ENCODE results near the gene PSAPL1.
"Not testable (repeated sequence)": the region's sequence is repeated elsewhere in the genome, so short reads cannot be mapped to it uniquely, and the experiment has no call there.

Gene PSAPL1

DNA sequence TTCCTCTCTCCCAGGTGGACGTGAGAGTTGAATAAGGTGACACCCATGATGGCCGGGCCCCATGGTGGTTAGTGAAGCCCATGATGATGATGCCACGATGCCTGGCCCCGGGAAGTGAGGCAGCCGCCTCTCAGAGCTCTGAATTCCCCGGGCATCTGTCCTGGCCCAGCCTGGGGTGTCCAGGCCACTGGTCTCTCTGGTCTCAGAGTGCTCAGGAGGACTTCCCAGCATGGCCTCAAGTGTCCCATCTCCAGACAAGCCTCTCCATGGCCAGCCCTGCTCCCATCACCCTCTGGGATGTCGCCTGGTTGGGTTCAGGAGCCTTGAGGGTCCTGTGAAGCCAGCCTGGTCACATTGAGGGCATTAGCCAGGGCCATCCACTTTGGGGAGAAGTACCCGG is 24.7 kb upstream of the PSAPL1 start:
- no peak for DNase-seq (ENCODE audit: extremely low read depth, insufficient read length)
- no peaks in the 10 kb centered on the region for H3K36me3 ChIP-seq (ENCODE audit: control insufficient read depth, insufficient read depth, low read length)
- H3K4me3 ChIP-seq (replicated peaks; ENCODE audit: low read depth, low read length) = no peak overlapping the region
- H3K27me3 ChIP-seq (replicated peaks; ENCODE audit: control insufficient read depth, insufficient read depth, low read length) = no peaks in the 10 kb centered on the region; the same call in 1 of the 2 replicates
- TF ChIP-seq, protein P1, sequence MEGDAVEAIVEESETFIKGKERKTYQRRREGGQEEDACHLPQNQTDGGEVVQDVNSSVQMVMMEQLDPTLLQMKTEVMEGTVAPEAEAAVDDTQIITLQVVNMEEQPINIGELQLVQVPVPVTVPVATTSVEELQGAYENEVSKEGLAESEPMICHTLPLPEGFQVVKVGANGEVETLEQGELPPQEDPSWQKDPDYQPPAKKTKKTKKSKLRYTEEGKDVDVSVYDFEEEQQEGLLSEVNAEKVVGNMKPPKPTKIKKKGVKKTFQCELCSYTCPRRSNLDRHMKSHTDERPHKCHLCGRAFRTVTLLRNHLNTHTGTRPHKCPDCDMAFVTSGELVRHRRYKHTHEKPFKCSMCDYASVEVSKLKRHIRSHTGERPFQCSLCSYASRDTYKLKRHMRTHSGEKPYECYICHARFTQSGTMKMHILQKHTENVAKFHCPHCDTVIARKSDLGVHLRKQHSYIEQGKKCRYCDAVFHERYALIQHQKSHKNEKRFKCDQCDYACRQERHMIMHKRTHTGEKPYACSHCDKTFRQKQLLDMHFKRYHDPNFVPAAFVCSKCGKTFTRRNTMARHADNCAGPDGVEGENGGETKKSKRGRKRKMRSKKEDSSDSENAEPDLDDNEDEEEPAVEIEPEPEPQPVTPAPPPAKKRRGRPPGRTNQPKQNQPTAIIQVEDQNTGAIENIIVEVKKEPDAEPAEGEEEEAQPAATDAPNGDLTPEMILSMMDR (IDR thresholded peaks at IDR 0.05; ENCODE audit: insufficient read depth, low read length, poor library complexity, severe bottlenecking) = no peak

DNA sequence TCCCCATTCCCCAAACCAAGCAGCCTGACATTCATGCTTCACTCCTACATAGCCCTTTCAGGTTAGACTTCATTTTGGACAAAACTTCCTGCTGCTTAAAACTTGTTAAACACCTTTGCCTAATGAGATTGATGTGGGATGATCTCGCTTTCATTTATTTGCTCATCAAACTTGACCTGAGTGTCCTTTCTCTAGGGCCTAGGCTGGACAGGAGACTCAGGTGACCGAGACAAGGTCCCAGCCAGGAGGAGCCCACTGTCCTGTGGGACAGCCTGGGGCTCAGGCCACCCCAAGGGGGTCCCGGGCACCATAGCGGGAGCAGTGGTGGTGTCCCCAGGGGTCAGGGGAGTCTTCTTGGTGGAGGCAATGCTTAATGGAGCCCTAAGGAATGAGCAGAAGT is 23.7 kb upstream of the PSAPL1 start:
- H3K36me3 ChIP-seq (ENCODE audit: control insufficient read depth, insufficient read depth, low read length) = no peaks in the 10 kb centered on the region
- H3K4me3 ChIP-seq (replicated peaks; ENCODE audit: low read depth, low read length) = no peak overlapping the region
- TF ChIP-seq, protein P1 (IDR thresholded peaks at IDR 0.05; ENCODE audit: insufficient read depth, low read length, poor library complexity, severe bottlenecking) = no peak
- no peaks in the 10 kb centered on the region; the same call in 1 of the 2 replicates for H3K27me3 ChIP-seq (replicated peaks; ENCODE audit: control insufficient read depth, insufficient read depth, low read length)
- no peak for DNase-seq (ENCODE audit: extremely low read depth, insufficient read length)

- no peaks in the 10 kb centered on the region; the same call in 1 of the 2 replicates for H3K27me3 ChIP-seq (replicated peaks; ENCODE audit: control insufficient read depth, insufficient read depth, low read length)
Observed at GRCh38 chr4:7458066-7458425, 23.3 kb upstream of the PSAPL1 start.

GRCh38 chr4:7457201-7458065 is 22.7 kb upstream of the PSAPL1 start:
- no peaks in the 10 kb centered on the region; the same call in 1 of the 2 replicates for H3K27me3 ChIP-seq (replicated peaks; ENCODE audit: control insufficient read depth, insufficient read depth, low read length)
- H3K4me3 ChIP-seq (replicated peaks; ENCODE audit: low read depth, low read length) = no peak overlapping the region
- DNase-seq (ENCODE audit: extremely low read depth, insufficient read length) = no peak
- TF ChIP-seq, protein P1 (IDR thresholded peaks at IDR 0.05; ENCODE audit: insufficient read depth, low read length, poor library complexity, severe bottlenecking) = no peak
- no peaks in the 10 kb centered on the region for H3K36me3 ChIP-seq (ENCODE audit: control insufficient read depth, insufficient read depth, low read length)

More at GRCh38 chr4:7458066-7458425, 23.3 kb upstream of the PSAPL1 start:
- Histone ChIP-seq H3K36me3 (ENCODE audit: control insufficient read depth, insufficient read depth, low read length) (no peaks in the 10 kb centered on the region), H3K4me3 (replicated peaks; ENCODE audit: low read depth, low read length) (no peak overlapping the region)
- TF ChIP-seq, protein P1 (IDR thresholded peaks at IDR 0.05; ENCODE audit: insufficient read depth, low read length, poor library complexity, severe bottlenecking) = no peak
- no peak for DNase-seq (ENCODE audit: extremely low read depth, insufficient read length)

GRCh38 chr4:7452802-7453201 is 18.1 kb upstream of the PSAPL1 start:
- not testable (repeated sequence) for H3K4me3 ChIP-seq (replicated peaks; ENCODE audit: low read depth, low read length); H3K27me3 ChIP-seq (replicated peaks; ENCODE audit: control insufficient read depth, insufficient read depth, low read length); DNase-seq (ENCODE audit: extremely low read depth, insufficient read length); H3K36me3 ChIP-seq (ENCODE audit: control insufficient read depth, insufficient read depth, low read length)

GRCh38 chr4:7451800-7452199 is 17.1 kb upstream of the PSAPL1 start:
- Histone ChIP-seq H3K36me3 (ENCODE audit: control insufficient read depth, insufficient read depth, low read length) (no peaks in the 10 kb centered on the region), H3K27me3 (replicated peaks; ENCODE audit: control insufficient read depth, insufficient read depth, low read length) (no peaks in the 10 kb centered on the region), H3K4me3 (replicated peaks; ENCODE audit: low read depth, low read length) (no peak overlapping the region)
- DNase-seq (ENCODE audit: extremely low read depth, insufficient read length) = no peak
- TF ChIP-seq, protein P1 (IDR thresholded peaks at IDR 0.05; ENCODE audit: insufficient read depth, low read length, poor library complexity, severe bottlenecking) = no peak
